Activated CD4-positive, alpha-beta T cell treated with anti-CD3 and anti-CD28 coated beads, Interleukin-2, amount 50 U/mL, for 1 hour (primary cell): ENCODE measurements around the gene POLR3C.

ENCODE experiments used
- DNase-seq: peaks from one replicate; pipeline ENCODE4 v3.0.0-alpha.2; 2020

The POLR3C gene

DNA sequence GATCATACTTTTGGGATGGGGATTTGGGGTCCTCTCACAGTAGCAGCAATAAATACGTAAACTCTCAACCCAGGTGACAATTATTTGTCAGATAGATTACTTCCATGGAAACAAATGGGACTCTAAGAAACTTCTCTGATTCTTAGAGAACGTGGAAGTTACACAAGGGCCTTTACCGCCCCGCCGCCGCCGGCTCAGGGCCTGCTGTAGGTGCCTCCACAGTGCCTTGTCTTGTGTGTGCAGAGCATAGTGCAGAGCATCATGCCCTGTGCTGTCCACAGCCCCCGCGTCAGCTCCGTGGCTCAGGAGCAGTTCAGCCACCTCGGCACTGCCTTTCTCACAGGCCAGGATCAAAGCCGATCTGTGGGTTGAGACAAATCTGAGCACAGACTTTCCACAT lies 50.6 kb downstream of the POLR3C start:
- DNase-seq, result no peak

GRCh38 chr1:145877923-145878486 lies 54.0 kb downstream of the POLR3C start:
- DNase-seq, result no peak

DNA sequence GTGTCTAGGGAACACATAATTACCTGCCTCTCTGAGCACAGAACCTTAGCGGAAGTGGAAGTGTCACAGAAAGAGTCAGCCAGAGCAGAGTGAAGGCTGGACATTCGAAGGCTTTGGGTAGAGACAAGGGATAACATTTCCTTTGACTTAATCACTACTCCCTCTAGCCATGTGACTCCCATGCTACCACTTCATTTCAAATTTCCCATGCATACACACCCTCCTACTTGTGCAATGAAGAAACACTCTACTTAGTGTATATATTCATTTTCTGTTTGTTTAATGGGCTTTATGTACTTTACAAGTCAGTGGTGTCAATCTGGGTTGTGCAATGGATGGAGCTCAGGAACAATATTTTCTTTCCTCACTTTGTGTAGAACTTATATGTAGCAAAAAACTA lies 54.7 kb downstream of the POLR3C start:
- no peak for DNase-seq

DNA sequence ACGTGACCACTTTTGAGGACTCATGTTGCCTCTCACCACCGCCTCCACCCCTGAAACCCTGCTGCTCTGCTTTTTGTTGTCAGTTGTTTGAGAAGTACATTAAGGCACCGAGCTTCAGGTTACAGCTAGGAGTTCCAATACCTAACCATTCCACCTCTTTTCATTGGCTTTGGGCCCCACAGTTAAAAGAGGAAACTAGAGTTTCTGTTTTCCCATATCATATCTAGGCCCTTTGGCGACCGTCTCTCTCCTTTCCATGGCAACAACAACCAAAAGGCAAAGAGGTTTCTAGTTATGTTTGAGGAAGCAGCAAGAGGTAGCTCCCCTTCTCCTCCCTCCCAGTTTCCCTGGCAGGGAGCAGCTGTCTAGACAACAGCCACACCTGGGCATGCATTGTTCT lies 55.8 kb downstream of the POLR3C start:
- no peak for DNase-seq

- no peak for DNase-seq
Measured at GRCh38 chr1:145884675-145885074, 60.7 kb downstream of the POLR3C start.

DNA sequence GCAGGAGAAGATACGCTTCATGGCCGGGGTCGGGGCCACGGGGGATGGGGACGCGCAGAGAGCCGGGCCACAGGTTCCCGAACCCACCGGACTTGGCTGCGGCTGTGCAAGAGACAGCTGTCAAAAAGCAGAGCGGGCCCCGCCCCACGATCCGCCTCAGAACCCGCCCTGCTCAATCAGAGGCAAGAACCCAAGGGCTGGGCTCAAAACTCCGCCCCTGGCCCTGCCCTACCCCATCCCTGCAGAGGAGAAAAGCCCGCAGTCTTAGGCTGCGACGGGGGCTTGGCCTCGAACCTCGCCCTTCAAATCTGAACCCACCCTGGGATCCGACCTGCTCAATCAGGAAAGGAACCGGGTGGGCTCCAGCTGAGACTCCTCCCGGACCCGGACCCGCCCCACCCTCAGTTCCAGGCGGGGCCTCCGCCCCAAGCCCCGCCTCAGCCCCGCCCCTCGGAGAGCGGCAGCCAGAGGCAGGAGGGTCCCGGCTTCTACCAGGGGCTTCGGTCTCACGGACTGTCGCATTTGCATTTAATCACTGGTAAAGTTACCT lies 61.8 kb downstream of the POLR3C start, which contains the start of gene ANKRD35:
ANKRD35 (minus strand) TSS at position 129 of the 550 bp plus-strand sequence; CDS start at position 21, 108 bp downstream.
- DNase-seq, result peak; percentile 86

GRCh38 chr1:145886390-145886789 lies 62.4 kb downstream of the POLR3C start:
- no peak for DNase-seq

- no peak for DNase-seq
Measured at GRCh38 chr1:145886816-145887215, 62.8 kb downstream of the POLR3C start.

- DNase-seq, result no peak
Measured at GRCh38 chr1:145887631-145888030, 63.6 kb downstream of the POLR3C start.

GRCh38 chr1:145889722-145890121 lies 65.7 kb downstream of the POLR3C start:
- DNase-seq, result no peak

- DNase-seq, result no peak
Measured at GRCh38 chr1:145891143-145891542, 67.1 kb downstream of the POLR3C start.

- peak; percentile 54 for DNase-seq
Measured at GRCh38 chr1:145891587-145892485, 67.8 kb downstream of the POLR3C start.

- no peak for DNase-seq
Measured at GRCh38 chr1:145892486-145893087, 68.6 kb downstream of the POLR3C start.

- DNase-seq, result no peak
Measured at GRCh38 chr1:145893306-145894055, 69.5 kb downstream of the POLR3C start.
